ENCODE measurements around the gene FNDC8. TPM values are rescaled to one million over a fixed set of nuclear protein-coding genes. Genes with fewer than 3 reads are reported as not detected.
A peak's percentile ranks its signal among the peaks of the same experiment; 100 is the strongest.

Gene FNDC8
- total and polyA plus RNA-seq, 11 donors = not detected

DNA sequence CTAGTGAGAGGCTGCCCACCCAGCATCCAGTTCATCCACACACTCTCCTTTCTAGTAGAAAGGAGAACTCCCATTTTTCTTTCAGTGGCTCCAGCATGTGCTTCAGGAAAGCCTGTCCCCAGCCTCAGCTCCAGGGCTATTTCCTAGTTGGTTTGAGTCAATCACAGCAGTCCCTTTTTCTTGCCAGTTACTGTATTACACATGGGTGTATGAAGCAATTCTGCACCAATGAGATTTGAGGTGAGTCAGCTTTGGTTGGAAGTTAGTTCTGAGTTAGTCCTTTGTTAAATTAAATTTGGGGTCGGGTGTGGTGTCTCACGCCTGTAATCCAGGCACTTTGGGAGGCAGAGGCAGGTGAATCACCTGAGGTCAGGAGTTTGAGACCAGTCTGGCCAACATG, 26.5 kb upstream of the FNDC8 start:
- whole genome bisulfite sequencing, 4 donors = 79 to 90% (median 85%) methylated on average over 2 of the region's 2 CpGs
- no peak for DNase-seq
- intact Hi-C loops (cut with DNase I) = loop anchor here in 1 of 10 donors (5.0 kb wide), 1 partner anchor 98 kb away; no protein-coding TSS in a partner anchor
- peaks cover 0 to 4% (median 0%) of the 10 kb centered on the region in 12 donors for H3K4me1 ChIP-seq
- no peaks in the 10 kb centered on the region for H3K27me3 ChIP-seq
- H3K27ac ChIP-seq = no peak overlapping the region
- TF ChIP-seq POLR2A (IDR thresholded peaks at IDR 0.05) = no peak
- TF ChIP-seq, protein P1, sequence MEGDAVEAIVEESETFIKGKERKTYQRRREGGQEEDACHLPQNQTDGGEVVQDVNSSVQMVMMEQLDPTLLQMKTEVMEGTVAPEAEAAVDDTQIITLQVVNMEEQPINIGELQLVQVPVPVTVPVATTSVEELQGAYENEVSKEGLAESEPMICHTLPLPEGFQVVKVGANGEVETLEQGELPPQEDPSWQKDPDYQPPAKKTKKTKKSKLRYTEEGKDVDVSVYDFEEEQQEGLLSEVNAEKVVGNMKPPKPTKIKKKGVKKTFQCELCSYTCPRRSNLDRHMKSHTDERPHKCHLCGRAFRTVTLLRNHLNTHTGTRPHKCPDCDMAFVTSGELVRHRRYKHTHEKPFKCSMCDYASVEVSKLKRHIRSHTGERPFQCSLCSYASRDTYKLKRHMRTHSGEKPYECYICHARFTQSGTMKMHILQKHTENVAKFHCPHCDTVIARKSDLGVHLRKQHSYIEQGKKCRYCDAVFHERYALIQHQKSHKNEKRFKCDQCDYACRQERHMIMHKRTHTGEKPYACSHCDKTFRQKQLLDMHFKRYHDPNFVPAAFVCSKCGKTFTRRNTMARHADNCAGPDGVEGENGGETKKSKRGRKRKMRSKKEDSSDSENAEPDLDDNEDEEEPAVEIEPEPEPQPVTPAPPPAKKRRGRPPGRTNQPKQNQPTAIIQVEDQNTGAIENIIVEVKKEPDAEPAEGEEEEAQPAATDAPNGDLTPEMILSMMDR (IDR thresholded peaks at IDR 0.05) = no peak
- no peak overlapping the region for H3K4me3 ChIP-seq
- peaks cover 0 to 22% (median 8%) of the 10 kb centered on the region in 9 donors for H3K36me3 ChIP-seq
- no peaks in the 10 kb centered on the region for H3K9me3 ChIP-seq
- peak in 2 of 4 donors; percentile 59 to 60 for ATAC-seq

DNA sequence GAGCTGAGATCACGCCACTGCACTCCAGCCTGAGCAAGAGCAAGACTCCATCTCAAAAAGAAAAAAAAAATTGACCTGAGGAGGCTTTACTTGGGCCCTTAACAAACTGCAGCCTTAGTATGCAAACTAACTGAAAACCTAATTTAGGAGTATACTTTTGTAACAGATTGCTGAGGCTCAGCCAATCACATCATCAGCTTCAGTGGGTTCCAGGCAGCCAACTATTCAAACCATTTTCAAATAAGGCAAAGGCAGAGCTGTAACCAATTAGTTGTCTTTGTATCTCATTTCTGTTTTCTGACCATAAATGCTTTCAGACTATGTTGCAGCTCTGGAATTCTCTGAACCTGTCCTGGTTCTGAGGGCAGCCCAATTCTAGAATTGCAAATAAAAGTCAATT, 25.7 kb upstream of the FNDC8 start:
- ATAC-seq = no peak
- no peaks in the 10 kb centered on the region for H3K27me3 ChIP-seq
- no peak for DNase-seq
- no peak for TF ChIP-seq POLR2A (IDR thresholded peaks at IDR 0.05)
- TF ChIP-seq, protein P1 (IDR thresholded peaks at IDR 0.05) = no peak
- intact Hi-C loops (cut with DNase I) = no loop called here
- H3K27ac ChIP-seq = no peak overlapping the region
- 95 to 100% (median 98%) methylated on average over 1 of the region's 1 CpG for WGBS, 4 donors
- no peaks in the 10 kb centered on the region for H3K9me3 ChIP-seq
- H3K4me3 ChIP-seq = no peak overlapping the region
- H3K4me1 ChIP-seq = no peaks in the 10 kb centered on the region
- H3K36me3 ChIP-seq = peaks cover 0 to 31% (median 17%) of the 10 kb centered on the region in 9 donors

DNA sequence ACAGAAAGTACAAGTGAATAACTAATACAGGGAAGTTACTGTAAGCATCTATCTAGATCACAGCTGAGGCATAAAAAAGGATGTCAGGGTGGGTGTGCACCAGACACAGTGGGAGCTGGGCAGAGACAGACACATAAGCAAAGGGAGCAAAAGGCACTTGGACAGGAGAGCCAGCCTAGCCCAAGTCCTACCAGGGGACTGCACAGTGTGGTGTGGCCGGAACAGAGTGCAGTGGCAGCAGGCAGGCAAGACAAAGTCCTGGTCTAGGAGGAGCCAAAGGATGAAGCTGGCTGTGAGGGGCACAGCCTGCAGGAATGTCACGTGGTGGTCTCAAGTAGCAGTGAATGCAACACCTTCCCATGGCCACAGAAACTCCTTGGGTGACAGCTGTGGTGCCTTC, 23.6 kb upstream of the FNDC8 start:
- intact Hi-C loops (cut with DNase I) = no loop called here
- DNase-seq (no peak), ATAC-seq (no peak)
- H3K27me3 ChIP-seq = no peaks in the 10 kb centered on the region
- WGBS, 4 donors = 85 to 92% (median 86%) methylated on average over 2 of the region's 2 CpGs
- H3K27ac ChIP-seq = no peak overlapping the region
- no peaks in the 10 kb centered on the region for H3K4me1 ChIP-seq
- H3K9me3 ChIP-seq = no peaks in the 10 kb centered on the region
- H3K36me3 ChIP-seq = peaks cover 0 to 51% (median 35%) of the 10 kb centered on the region in 9 donors
- TF ChIP-seq, protein P1 (IDR thresholded peaks at IDR 0.05) = no peak
- TF ChIP-seq POLR2A (IDR thresholded peaks at IDR 0.05) = no peak
- H3K4me3 ChIP-seq = no peak overlapping the region

DNA sequence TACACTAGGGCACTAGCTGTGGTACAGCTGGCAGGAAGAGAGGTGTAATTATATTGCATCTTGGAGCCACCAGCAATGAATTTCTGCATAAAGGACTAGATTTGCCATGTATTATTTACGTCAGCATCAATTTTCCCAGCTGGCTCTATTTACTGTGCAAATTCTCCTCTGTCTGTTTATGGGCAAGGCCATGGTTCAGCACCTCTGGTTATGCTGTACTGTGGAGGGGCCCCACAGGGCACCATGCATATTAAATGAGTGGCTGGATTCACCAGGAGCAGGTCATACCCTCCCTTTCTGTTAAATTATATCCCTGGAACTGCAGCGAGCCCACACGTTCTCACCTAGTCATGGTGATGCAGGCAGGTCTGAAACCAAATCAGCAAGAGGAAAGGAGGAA, 21.5 kb upstream of the FNDC8 start:
- intact Hi-C loops (cut with DNase I) = no loop called here
- Histone ChIP-seq H3K36me3 (peaks cover 0 to 71% (median 44%) of the 10 kb centered on the region in 9 donors), H3K27ac (no peak overlapping the region), H3K4me3 (no peak overlapping the region), H3K4me1 (no peaks in the 10 kb centered on the region), H3K9me3 (no peaks in the 10 kb centered on the region), H3K27me3 (no peaks in the 10 kb centered on the region)
- no peak for ATAC-seq
- DNase-seq = no peak
- TF ChIP-seq, protein P1 (IDR thresholded peaks at IDR 0.05) = no peak
- TF ChIP-seq POLR2A (IDR thresholded peaks at IDR 0.05) = no peak
- WGBS, 4 donors = 86 to 93% (median 91%) methylated on average over 3 of the region's 3 CpGs

All from heart left ventricle (tissue), 16 donors.